Smooth muscle cell of the brain vasculature (primary cell): ENCODE results near the gene PDE9A.

ENCODE experiments used
- DNase-seq: peaks from one replicate; pipeline ENCODE4 v3.0.0-alpha.2; 2012; ENCODE audit warnings: low read depth, low spot score

Gene PDE9A

DNA sequence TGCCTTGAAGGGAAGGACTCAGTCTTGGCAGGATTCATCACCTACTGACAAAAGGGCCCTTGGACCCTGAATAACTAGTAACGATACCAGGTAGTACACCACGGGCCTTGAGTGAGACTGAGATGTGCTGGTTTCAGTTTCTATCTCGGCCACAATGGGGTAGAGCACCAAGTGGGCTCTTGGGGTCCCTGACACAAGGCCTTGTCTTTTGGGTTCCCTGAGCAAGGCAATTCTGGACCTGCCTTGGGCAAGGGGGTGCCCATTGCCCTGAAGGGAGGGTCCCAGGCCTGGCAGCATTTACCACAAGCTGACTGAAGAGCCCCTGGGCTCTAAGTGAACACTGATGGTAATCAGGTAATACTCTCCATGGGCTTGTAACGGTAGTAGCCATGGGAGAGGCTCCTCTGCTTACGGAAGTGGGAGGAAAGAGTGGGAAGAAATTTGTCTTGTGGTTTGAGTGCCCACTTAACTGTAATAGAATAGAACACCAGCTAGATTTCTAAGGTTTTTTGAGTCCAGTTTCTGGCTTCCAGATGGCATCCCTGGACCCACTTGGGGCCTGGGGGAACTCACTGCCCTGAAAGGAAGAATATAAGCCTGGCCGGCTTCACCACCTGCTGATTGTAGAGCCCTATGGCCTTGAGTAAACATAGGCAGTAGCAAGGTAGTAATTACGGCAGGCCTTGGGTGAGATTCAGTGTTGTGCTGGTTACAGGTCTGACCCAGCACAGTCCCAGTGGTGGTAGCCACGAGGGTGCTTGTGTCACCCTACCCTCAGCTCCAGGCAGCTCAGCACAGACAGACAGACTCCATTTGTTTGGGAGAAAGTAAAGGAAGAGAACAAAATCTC, 167.4 kb downstream of the PDE9A start:
- no peak for DNase-seq
